ENCODE measurements around the gene ARFGAP2.

The ARFGAP2 gene

GRCh38 chr11:47179655-47179991, 2.9 kb upstream of the ARFGAP2 start:
- no peaks in the 10 kb centered on the region for H3K27me3 ChIP-seq (ENCODE audit: control insufficient read depth, insufficient read depth, low read length)
- H3K4me1 ChIP-seq (ENCODE audit: control insufficient read depth, insufficient read depth, low read length), result peaks cover 21% of the 10 kb centered on the region
- H3K4me3 ChIP-seq (ENCODE audit: low read depth, low read length), result no peak overlapping the region
- peaks cover 47% of the 10 kb centered on the region for H3K36me3 ChIP-seq (ENCODE audit: control insufficient read depth, insufficient read depth, low read length)
- no peak overlapping the region for H3K9ac ChIP-seq (ENCODE audit: low read length)
- no peaks in the 10 kb centered on the region for H3K9me3 ChIP-seq (ENCODE audit: control insufficient read depth, insufficient read depth, low read depth, low read length)
- H3K27ac ChIP-seq (ENCODE audit: low read depth, low read length), result no peak overlapping the region

DNA sequence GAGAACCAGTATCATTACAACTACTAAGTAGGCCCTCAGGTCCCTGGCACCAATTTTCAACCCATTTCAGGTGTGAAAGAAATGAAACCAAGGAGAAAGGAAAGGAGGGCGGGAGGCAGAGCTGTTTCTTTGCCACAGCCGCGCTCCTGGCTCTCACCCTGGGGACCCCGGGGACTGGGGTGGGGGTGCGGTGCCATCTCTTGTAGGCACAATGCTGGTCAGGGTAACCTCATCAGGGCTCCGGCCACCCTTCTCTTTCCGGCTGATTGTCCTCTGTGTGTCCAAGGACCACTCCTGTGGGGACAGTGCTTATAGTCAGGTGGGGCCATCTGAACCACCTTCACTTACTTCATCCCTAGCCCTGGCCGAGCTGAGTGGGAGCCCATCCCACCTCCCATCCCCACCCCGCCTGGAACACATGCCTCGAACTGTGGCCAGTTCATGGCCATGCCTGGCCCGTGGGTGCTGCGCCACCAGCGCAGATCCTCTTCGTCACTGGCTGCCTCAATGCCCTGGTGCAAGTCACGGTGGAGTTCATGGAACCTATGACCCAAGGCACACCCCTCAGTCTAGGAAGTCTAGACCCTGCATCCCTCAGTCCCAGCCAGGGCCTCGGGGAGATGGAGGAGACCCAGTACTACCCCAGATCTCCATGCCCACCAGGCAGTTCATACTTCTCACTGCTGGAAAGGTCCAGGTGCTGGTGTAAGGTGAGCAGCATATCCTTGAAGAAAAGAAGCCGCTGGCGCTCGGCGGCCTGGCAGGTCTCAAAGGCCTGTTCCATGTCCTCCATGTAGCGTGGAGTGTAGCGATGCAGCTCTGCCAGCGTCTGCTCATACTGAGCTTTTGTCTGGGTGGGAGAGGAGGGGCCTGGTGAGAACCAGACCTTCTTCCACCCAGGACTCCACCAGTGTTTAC, 2.3 kb upstream of the ARFGAP2 start:
- Histone ChIP-seq H3K4me3 (ENCODE audit: low read depth, low read length) (no peak overlapping the region), H3K9me3 (ENCODE audit: control insufficient read depth, insufficient read depth, low read depth, low read length) (no peaks in the 10 kb centered on the region), H3K27ac (ENCODE audit: low read depth, low read length) (no peak overlapping the region), H3K4me1 (ENCODE audit: control insufficient read depth, insufficient read depth, low read length) (peaks cover 15% of the 10 kb centered on the region), H3K27me3 (ENCODE audit: control insufficient read depth, insufficient read depth, low read length) (no peaks in the 10 kb centered on the region), H3K36me3 (ENCODE audit: control insufficient read depth, insufficient read depth, low read length) (peaks cover 48% of the 10 kb centered on the region), H3K9ac (ENCODE audit: low read length) (no peak overlapping the region)

- Histone ChIP-seq H3K4me1 (ENCODE audit: control insufficient read depth, insufficient read depth, low read length) (peaks cover 14% of the 10 kb centered on the region), H3K9me3 (ENCODE audit: control insufficient read depth, insufficient read depth, low read depth, low read length) (no peaks in the 10 kb centered on the region), H3K27ac (ENCODE audit: low read depth, low read length) (no peak overlapping the region), H3K4me3 (ENCODE audit: low read depth, low read length) (no peak overlapping the region), H3K36me3 (ENCODE audit: control insufficient read depth, insufficient read depth, low read length) (peaks cover 53% of the 10 kb centered on the region), H3K9ac (ENCODE audit: low read length) (no peak overlapping the region), H3K27me3 (ENCODE audit: control insufficient read depth, insufficient read depth, low read length) (no peaks in the 10 kb centered on the region)
Measured at GRCh38 chr11:47178316-47178715, 1.6 kb upstream of the ARFGAP2 start.

DNA sequence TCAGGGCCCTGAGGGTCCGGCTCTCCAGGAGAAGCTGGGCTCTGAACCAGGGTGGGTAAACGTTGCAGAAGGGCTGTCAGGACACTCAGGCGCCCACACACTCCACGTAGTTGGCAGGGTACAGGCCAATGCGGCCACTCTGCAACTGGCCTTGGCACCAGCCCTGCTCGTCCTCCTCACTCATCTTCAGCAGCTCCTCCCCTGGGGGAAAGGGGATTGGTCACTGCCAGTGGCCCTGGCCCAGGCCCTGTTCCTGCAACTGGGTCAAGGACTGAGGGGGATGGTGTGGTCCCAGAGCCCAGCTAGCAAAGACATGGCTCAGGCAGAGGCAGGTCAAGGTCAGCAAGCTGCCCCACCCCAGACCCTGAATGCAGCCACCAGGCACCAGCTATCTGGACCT, 1.2 kb upstream of the ARFGAP2 start:
- no peak overlapping the region for H3K27ac ChIP-seq (ENCODE audit: low read depth, low read length)
- H3K9me3 ChIP-seq (ENCODE audit: control insufficient read depth, insufficient read depth, low read depth, low read length), result no peaks in the 10 kb centered on the region
- no peak overlapping the region for H3K4me3 ChIP-seq (ENCODE audit: low read depth, low read length)
- no peaks in the 10 kb centered on the region for H3K27me3 ChIP-seq (ENCODE audit: control insufficient read depth, insufficient read depth, low read length)
- H3K9ac ChIP-seq (ENCODE audit: low read length), result no peak overlapping the region
- H3K36me3 ChIP-seq (ENCODE audit: control insufficient read depth, insufficient read depth, low read length), result peaks cover 58% of the 10 kb centered on the region
- peaks cover 14% of the 10 kb centered on the region for H3K4me1 ChIP-seq (ENCODE audit: control insufficient read depth, insufficient read depth, low read length)

GRCh38 chr11:47177229-47177845, 658 bp upstream of the ARFGAP2 start:
- peaks cover 59% of the 10 kb centered on the region for H3K36me3 ChIP-seq (ENCODE audit: control insufficient read depth, insufficient read depth, low read length)
- H3K9ac ChIP-seq (ENCODE audit: low read length), result peak overlapping the region; percentile 65
- H3K4me1 ChIP-seq (ENCODE audit: control insufficient read depth, insufficient read depth, low read length), result peaks cover 14% of the 10 kb centered on the region
- peak overlapping the region; percentile 99; the same call in 1 of the 2 replicates for H3K27ac ChIP-seq (ENCODE audit: low read depth, low read length)
- no peaks in the 10 kb centered on the region for H3K27me3 ChIP-seq (ENCODE audit: control insufficient read depth, insufficient read depth, low read length)
- H3K4me3 ChIP-seq (ENCODE audit: low read depth, low read length), result peak overlapping the region; percentile 100
- H3K9me3 ChIP-seq (ENCODE audit: control insufficient read depth, insufficient read depth, low read depth, low read length), result no peaks in the 10 kb centered on the region

DNA sequence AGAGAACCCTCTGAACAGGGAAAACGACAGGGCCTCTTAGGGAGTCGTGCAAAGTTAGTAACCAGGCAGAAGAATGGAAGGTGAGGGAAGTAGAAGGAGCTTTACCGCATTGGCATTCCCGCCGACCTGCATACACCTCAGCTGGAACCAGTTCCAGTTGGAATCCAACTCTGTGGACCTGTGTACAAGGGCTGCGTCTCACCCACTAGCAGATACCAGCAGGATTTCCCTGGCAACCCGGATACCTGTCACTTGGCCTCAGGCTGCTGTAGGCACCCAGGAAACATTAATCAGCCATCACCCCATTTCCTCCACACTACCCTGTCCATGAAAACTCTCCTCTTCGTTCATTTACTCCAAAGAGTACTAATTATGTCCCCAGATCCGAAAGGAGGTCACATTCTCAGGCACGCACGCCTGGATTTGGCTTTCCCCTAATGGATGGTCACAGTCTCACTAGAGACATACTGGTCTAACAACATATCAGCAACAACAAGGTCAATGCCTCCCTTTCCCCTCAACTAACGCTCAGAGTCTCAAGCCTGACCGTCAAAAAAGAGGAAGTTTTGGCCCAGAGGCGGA, 842 bp downstream of the ARFGAP2 start:
- Histone ChIP-seq H3K9ac (ENCODE audit: low read length) (peak overlapping the region; percentile 100), H3K9me3 (ENCODE audit: control insufficient read depth, insufficient read depth, low read depth, low read length) (no peaks in the 10 kb centered on the region), H3K4me3 (ENCODE audit: low read depth, low read length) (peak overlapping the region; percentile 100), H3K27me3 (ENCODE audit: control insufficient read depth, insufficient read depth, low read length) (no peaks in the 10 kb centered on the region), H3K27ac (ENCODE audit: low read depth, low read length) (peak overlapping the region; percentile 99), H3K36me3 (ENCODE audit: control insufficient read depth, insufficient read depth, low read length) (peaks cover 71% of the 10 kb centered on the region), H3K4me1 (ENCODE audit: control insufficient read depth, insufficient read depth, low read length) (peaks cover 14% of the 10 kb centered on the region)

DNA sequence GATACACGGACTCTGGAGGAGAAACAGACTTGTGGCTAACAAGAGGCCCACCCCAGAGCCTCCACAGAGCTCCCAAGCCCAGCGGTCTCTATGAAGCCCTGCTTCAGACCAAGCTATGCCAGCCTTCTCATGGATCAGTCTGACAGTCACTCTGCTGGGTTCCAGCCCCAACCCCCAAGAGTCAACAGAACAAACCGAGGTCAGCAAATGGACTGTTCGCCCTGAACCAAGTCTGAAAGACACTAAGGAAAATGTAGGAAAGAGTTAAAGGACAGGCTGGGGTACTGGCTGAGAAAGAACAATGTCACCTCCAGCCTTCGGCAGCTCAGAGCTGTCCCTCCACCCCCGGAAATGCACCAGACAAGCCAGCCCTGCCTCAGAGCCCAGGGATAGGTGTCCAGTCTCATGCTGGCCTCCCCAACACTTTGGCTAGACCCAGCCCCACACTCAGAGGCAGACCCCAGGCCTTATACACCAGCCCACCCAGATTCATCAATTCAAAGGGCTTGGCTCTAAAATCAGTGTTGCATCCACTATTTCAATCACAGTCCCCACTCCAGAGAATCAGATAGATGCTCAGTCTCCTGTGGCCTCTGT, 3.8 kb downstream of the ARFGAP2 start:
- no peak overlapping the region for H3K27ac ChIP-seq (ENCODE audit: low read depth, low read length)

GRCh38 chr11:47171856-47172255, 4.8 kb downstream of the ARFGAP2 start:
- Histone ChIP-seq H3K9me3 (ENCODE audit: control insufficient read depth, insufficient read depth, low read depth, low read length) (no peaks in the 10 kb centered on the region), H3K27ac (ENCODE audit: low read depth, low read length) (no peak overlapping the region), H3K36me3 (ENCODE audit: control insufficient read depth, insufficient read depth, low read length) (peaks cover 83% of the 10 kb centered on the region), H3K4me3 (ENCODE audit: low read depth, low read length) (no peak overlapping the region), H3K9ac (ENCODE audit: low read length) (no peak overlapping the region), H3K4me1 (ENCODE audit: control insufficient read depth, insufficient read depth, low read length) (peaks cover 7% of the 10 kb centered on the region), H3K27me3 (ENCODE audit: control insufficient read depth, insufficient read depth, low read length) (no peaks in the 10 kb centered on the region)

More for the DNA sequence above, 3.8 kb downstream of the ARFGAP2 start:
- H3K9me3 ChIP-seq (ENCODE audit: control insufficient read depth, insufficient read depth, low read depth, low read length), result no peaks in the 10 kb centered on the region
- no peaks in the 10 kb centered on the region for H3K27me3 ChIP-seq (ENCODE audit: control insufficient read depth, insufficient read depth, low read length)
- no peak overlapping the region for H3K4me3 ChIP-seq (ENCODE audit: low read depth, low read length)
- no peak overlapping the region for H3K9ac ChIP-seq (ENCODE audit: low read length)
- peaks cover 12% of the 10 kb centered on the region for H3K4me1 ChIP-seq (ENCODE audit: control insufficient read depth, insufficient read depth, low read length)
- peaks cover 73% of the 10 kb centered on the region for H3K36me3 ChIP-seq (ENCODE audit: control insufficient read depth, insufficient read depth, low read length)

DNA sequence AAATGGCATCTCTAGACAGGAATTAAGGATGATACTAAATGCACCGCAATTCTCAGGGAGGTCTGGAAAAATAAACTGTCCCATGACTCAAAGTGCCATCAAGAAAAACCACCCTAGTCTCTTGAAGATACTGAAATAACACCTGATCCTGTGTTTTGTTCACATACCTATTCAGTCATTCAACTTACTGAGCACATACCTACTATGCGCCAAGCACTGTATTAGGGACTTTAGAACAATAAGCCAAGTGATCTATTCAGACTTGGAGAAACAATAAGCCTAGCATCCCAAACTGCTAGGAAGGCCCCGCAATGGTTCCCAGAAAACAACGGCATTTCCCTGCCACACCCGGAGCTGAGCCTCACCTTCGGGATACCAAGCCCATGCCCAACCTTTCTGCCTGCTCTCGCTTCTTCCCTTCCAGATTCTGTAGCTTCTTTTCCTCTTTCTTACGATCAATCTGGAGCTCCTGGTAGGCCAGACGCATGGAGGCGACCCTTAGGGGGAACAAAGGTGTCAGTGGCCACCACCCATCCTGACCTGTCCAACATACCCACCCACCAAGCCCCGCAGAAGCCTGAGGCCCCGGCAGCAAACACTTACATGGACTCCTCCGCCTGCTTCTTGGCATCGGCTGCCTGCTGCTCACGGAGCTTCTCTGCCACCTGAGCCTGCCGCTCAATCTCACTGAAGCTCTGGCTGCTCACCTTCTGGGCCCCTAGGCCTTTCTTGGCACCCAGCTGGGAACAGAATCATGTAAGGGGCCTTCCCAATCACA, 5.4 kb downstream of the ARFGAP2 start:
- Histone ChIP-seq H3K4me1 (ENCODE audit: control insufficient read depth, insufficient read depth, low read length) (peaks cover 7% of the 10 kb centered on the region), H3K4me3 (ENCODE audit: low read depth, low read length) (no peak overlapping the region), H3K9ac (ENCODE audit: low read length) (no peak overlapping the region), H3K27ac (ENCODE audit: low read depth, low read length) (no peak overlapping the region), H3K27me3 (ENCODE audit: control insufficient read depth, insufficient read depth, low read length) (no peaks in the 10 kb centered on the region), H3K36me3 (ENCODE audit: control insufficient read depth, insufficient read depth, low read length) (peaks cover 89% of the 10 kb centered on the region), H3K9me3 (ENCODE audit: control insufficient read depth, insufficient read depth, low read depth, low read length) (no peaks in the 10 kb centered on the region)

DNA sequence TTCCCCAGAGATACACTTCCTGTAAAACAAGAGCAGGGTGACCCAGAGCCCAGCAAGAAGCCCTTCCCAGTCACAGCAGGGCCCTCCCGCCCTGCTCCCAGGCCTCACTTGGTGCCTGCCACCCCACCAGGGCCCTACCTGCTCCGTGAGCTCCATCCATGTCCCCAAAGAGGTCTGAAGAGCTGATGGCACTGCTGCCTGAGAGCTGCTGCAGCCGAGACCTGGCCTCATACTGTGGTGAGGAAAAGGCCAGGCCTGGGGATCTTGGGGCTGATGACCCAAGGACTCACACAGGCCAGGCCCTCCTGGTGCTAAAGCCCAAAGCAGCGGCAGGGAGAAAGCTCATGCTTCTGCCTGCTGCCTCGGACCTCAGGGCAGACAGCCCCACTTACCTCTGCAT, 10.3 kb downstream of the ARFGAP2 start:
- Histone ChIP-seq H3K9me3 (ENCODE audit: control insufficient read depth, insufficient read depth, low read depth, low read length) (no peaks in the 10 kb centered on the region), H3K27ac (ENCODE audit: low read depth, low read length) (no peak overlapping the region), H3K36me3 (ENCODE audit: control insufficient read depth, insufficient read depth, low read length) (peaks cover 80% of the 10 kb centered on the region), H3K9ac (ENCODE audit: low read length) (no peak overlapping the region), H3K4me3 (ENCODE audit: low read depth, low read length) (no peak overlapping the region), H3K27me3 (ENCODE audit: control insufficient read depth, insufficient read depth, low read length) (no peaks in the 10 kb centered on the region), H3K4me1 (ENCODE audit: control insufficient read depth, insufficient read depth, low read length) (no peaks in the 10 kb centered on the region)

Measured in HUES6 (cell line).